OCI-LY7 (cell line): ENCODE results near the gene FRAT2. TPM values are rescaled to one million over a fixed set of nuclear protein-coding genes. Genes with fewer than 3 reads are reported as not detected.
A peak's percentile ranks its signal among the peaks of the same experiment; 100 is the strongest.

Source experiments
- BruUV-seq: library from RNA; stranded (reverse); fragments of 400-500 nt; replicated peaks from 2 replicates; lab custom pipeline; 2021; lab: Mats Ljungman, UMichigan
- CTCF ChIA-PET: fragments of 300-600 bp; sonication (Branson Sonifier 250); formaldehyde crosslinking; loops from one replicate; lab custom pipeline; 2022; ENCODE audit warnings: antibody characterized with exemption; ENCODE audit not compliant: unreplicated experiment; lab: Charles Lee
- POLR2A ChIA-PET: fragments of 300-600 bp; sonication (Branson Sonifier 250); formaldehyde crosslinking; loops from one replicate; lab custom pipeline; 2022; ENCODE audit warnings: antibody characterized with exemption; lab: Charles Lee
- DNase-seq: peaks from one replicate; pipeline ENCODE4 v3.0.0-alpha.2; 2015; ENCODE audit warnings: low spot score
- H2AFZ ChIP-seq: fragments of 200-600 bp; sonication (generic), shearing (Covaris generic); 2 replicates; pipeline ENCODE4 v1.6.1; 2014; ENCODE audit warnings: mild to moderate bottlenecking, antibody characterized with exemption, low read length, moderate library complexity
- H3K27ac ChIP-seq: fragments of 200-600 bp; sonication (generic); 2 replicates; pipeline ENCODE4 v1.5.1; 2014; ENCODE audit warnings: mixed run types, low read depth, mild to moderate bottlenecking, moderate library complexity, low read length, inconsistent platforms; ENCODE audit not compliant: poor library complexity, severe bottlenecking
- H3K36me3 ChIP-seq: fragments of 200-600 bp; sonication (generic); 2 replicates; pipeline ENCODE4 v1.6.1; 2014; ENCODE audit warnings: mild to moderate bottlenecking, antibody characterized with exemption, low read length, moderate library complexity, mixed read lengths; ENCODE audit not compliant: insufficient read depth
- H3K4me1 ChIP-seq: fragments of 200-600 bp; sonication (generic); 2 replicates; pipeline ENCODE4 v1.5.1; 2014; ENCODE audit warnings: mild to moderate bottlenecking, low read length; ENCODE audit not compliant: insufficient read depth, poor library complexity, severe bottlenecking
- H3K4me2 ChIP-seq: fragments of 200-600 bp; sonication (generic); 2 replicates; pipeline ENCODE4 v1.6.1; 2014; ENCODE audit warnings: mild to moderate bottlenecking, low read length
- H3K4me3 ChIP-seq: fragments of 200-600 bp; sonication (generic); 2 replicates; pipeline ENCODE4 v1.5.1; 2014; ENCODE audit warnings: mild to moderate bottlenecking, low read depth, low read length; ENCODE audit not compliant: poor library complexity, severe bottlenecking
- H3K79me2 ChIP-seq: fragments of 200-600 bp; sonication (generic); 2 replicates; pipeline ENCODE4 v1.6.1; 2016; ENCODE audit warnings: low read depth, mild to moderate bottlenecking, low read length, moderate library complexity, mixed read lengths; ENCODE audit not compliant: insufficient read depth
- H3K9me2 ChIP-seq: fragments of 200-600 bp; sonication (generic); 2 replicates; pipeline ENCODE4 v1.6.1; 2016; ENCODE audit warnings: mild to moderate bottlenecking, low read length, mixed read lengths; ENCODE audit not compliant: insufficient read depth
- H3K9me3 ChIP-seq: fragments of 200-600 bp; sonication (generic); 2 replicates; pipeline ENCODE4 v1.6.1; 2014; ENCODE audit warnings: mild to moderate bottlenecking, mixed run types, low read length, mixed read lengths
- H4K20me1 ChIP-seq: fragments of 200-600 bp; sonication (generic); 2 replicates; pipeline ENCODE4 v1.6.1; 2014; ENCODE audit warnings: mild to moderate bottlenecking, antibody characterized with exemption, low read length, moderate library complexity, mixed read lengths; ENCODE audit not compliant: insufficient read depth
- CTCF ChIP-seq: fragments of 200-600 bp; sonication (generic); conservative IDR thresholded peaks from 2 replicates; pipeline ENCODE4 v1.5.1; 2014; ENCODE audit warnings: mild to moderate bottlenecking, antibody characterized with exemption, low read length, moderate library complexity, mixed read lengths
- EZH2phosphoT487 ChIP-seq: fragments of 200-600 bp; sonication (generic); IDR thresholded peaks from 2 replicates; pipeline ENCODE4 v1.6.1; 2018; ENCODE audit warnings: low read depth, borderline replicate concordance, mild to moderate bottlenecking, mixed run types, antibody characterized with exemption, low read length, moderate library complexity, mixed read lengths
- intact Hi-C: fragments of 100-400 bp; cut with micrococcal nuclease; formaldehyde crosslinking; loops from one replicate; pipeline ENCODE4 v1.10.0; 2022; ENCODE audit not compliant: unreplicated experiment
- total RNA-seq, 2 experiments: library from RNA; depleted of rRNA in 1 of 2; stranded (reverse); fragments of >200 nt in 1 of 2; shearing (Covaris generic) in 1 of 2; gene quantifications; 2 replicates each; pipeline ENCODE4 v1.2.3, GENCODE V29; 2014 to 2022

FRAT2 gene
- total RNA-seq, 2 experiments from 2014 or later, result 9.3 to 18.4 TPM

- BruUV-seq, result no TSS peak
- H3K27ac ChIP-seq, result no peak overlapping the region
- intact Hi-C loops, result loop anchor here (2.0 to 5.0 kb wide), 2 partner anchors 55 to 69 kb away; partner anchors contain the start of gene RRP12
- peaks cover 3% of the 10 kb centered on the region; the same call in 1 of the 2 replicates for H3K36me3 ChIP-seq
- H3K79me2 ChIP-seq, result no peaks in the 10 kb centered on the region; the same call in 1 of the 2 replicates
- CTCF ChIA-PET, result interaction anchor here (0.6 to 0.9 kb wide), 4 partner anchors 12 to 56 kb away, joined by 3 read pairs; no protein-coding TSS in a partner anchor
- peak; percentile 43 for DNase-seq
- TF ChIP-seq CTCF, result 0 out of 2 replicates have a peak, but pooled peaks have one; percentile 19
- TF ChIP-seq EZH2phosphoT487, result no peak
- POLR2A ChIA-PET, result interaction anchor here (0.8 to 1.5 kb wide), 6 partner anchors 9 to 56 kb away, joined by 3 to 4 read pairs (median 3); partner anchors contain the start of gene FRAT1
- no peaks in the 10 kb centered on the region for H3K9me3 ChIP-seq
- H3K9me2 ChIP-seq, result no peaks in the 10 kb centered on the region
- H3K4me1 ChIP-seq, result peaks cover 48% of the 10 kb centered on the region
- no peaks in the 10 kb centered on the region for H4K20me1 ChIP-seq
- H2AFZ ChIP-seq, result peak overlapping the region; percentile 97; the same call in 1 of the 2 replicates
- H3K4me3 ChIP-seq, result peak overlapping the region; percentile 76
- H3K4me2 ChIP-seq, result peak overlapping the region; percentile 78
Measured at GRCh38 chr10:97333601-97334369, 744 bp downstream of the FRAT2 start.

- no peaks in the 10 kb centered on the region for H4K20me1 ChIP-seq
- H3K4me3 ChIP-seq, result peak overlapping the region; percentile 76
- H3K27ac ChIP-seq, result no peak overlapping the region
- peak overlapping the region; percentile 78 for H3K4me2 ChIP-seq
- H2AFZ ChIP-seq, result peak overlapping the region; percentile 35; the same call in 1 of the 2 replicates
- peaks cover 48% of the 10 kb centered on the region for H3K4me1 ChIP-seq
- no peaks in the 10 kb centered on the region for H3K9me2 ChIP-seq
- H3K79me2 ChIP-seq, result no peaks in the 10 kb centered on the region; the same call in 1 of the 2 replicates
- no TSS peak for BruUV-seq
- peak; percentile 28 for DNase-seq
- no peaks in the 10 kb centered on the region for H3K9me3 ChIP-seq
- TF ChIP-seq CTCF, result peak; percentile 64
- TF ChIP-seq EZH2phosphoT487, result no peak
- CTCF ChIA-PET, result interaction anchor here (0.6 to 0.9 kb wide), 4 partner anchors 12 to 56 kb away, joined by 3 read pairs; no protein-coding TSS in a partner anchor
- H3K36me3 ChIP-seq, result peaks cover 6% of the 10 kb centered on the region; the same call in 1 of the 2 replicates
- POLR2A ChIA-PET, result interaction anchor here (0.5 to 1.5 kb wide), 7 partner anchors 8 to 145 kb away, joined by 3 to 4 read pairs (median 3); partner anchors contain the start of gene FRAT1
- intact Hi-C loops, result loop anchor here (2.0 to 5.0 kb wide), 2 partner anchors 54 to 69 kb away; partner anchors contain the start of gene RRP12
Measured at GRCh38 chr10:97333351-97333600, 1.3 kb downstream of the FRAT2 start.
